Measurements from ENCODE around the gene CEP44.
A peak's percentile ranks its signal among the peaks of the same experiment; 100 is the strongest.

Gene CEP44

DNA sequence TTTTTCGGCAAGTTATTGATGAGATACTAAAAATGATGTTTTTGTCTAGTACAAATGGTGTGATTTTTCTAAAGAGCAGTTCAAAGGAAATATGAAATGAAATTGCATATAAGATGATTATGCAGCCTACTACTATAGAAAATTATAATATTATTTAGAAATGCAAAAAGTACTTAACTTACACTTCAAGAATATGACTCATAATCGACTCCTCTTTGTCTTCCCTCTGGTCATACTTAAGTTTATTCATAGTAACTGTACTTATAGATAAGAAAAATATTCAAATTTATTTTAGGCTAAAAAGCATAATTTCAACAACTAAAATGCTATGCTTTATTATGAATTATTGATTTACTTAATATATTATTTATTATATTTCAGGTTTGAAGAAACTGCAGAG lies 33.2 kb downstream of the CEP44 start:
- no peak overlapping the region for H3K4me3 ChIP-seq (ENCODE audit: severe bottlenecking)
- H3K9me3 ChIP-seq (ENCODE audit: severe bottlenecking) = no peaks in the 10 kb centered on the region
- ATAC-seq (ENCODE audit: low read depth) = no peak
- peaks cover 22% of the 10 kb centered on the region for H3K4me1 ChIP-seq (ENCODE audit: insufficient read depth, poor library complexity, severe bottlenecking)
- no peak for DNase-seq (ENCODE audit: low spot score)
- H3K27me3 ChIP-seq (ENCODE audit: insufficient read depth, poor library complexity, severe bottlenecking) = no peaks in the 10 kb centered on the region
- H3K27ac ChIP-seq (ENCODE audit: poor library complexity, severe bottlenecking) = peak overlapping the region; percentile 9
- peaks cover 33% of the 10 kb centered on the region for H3K36me3 ChIP-seq (ENCODE audit: low read depth)
- TF ChIP-seq, protein P1, sequence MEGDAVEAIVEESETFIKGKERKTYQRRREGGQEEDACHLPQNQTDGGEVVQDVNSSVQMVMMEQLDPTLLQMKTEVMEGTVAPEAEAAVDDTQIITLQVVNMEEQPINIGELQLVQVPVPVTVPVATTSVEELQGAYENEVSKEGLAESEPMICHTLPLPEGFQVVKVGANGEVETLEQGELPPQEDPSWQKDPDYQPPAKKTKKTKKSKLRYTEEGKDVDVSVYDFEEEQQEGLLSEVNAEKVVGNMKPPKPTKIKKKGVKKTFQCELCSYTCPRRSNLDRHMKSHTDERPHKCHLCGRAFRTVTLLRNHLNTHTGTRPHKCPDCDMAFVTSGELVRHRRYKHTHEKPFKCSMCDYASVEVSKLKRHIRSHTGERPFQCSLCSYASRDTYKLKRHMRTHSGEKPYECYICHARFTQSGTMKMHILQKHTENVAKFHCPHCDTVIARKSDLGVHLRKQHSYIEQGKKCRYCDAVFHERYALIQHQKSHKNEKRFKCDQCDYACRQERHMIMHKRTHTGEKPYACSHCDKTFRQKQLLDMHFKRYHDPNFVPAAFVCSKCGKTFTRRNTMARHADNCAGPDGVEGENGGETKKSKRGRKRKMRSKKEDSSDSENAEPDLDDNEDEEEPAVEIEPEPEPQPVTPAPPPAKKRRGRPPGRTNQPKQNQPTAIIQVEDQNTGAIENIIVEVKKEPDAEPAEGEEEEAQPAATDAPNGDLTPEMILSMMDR (IDR thresholded peaks at IDR 0.05; ENCODE audit: poor library complexity, severe bottlenecking) = no peak

DNA sequence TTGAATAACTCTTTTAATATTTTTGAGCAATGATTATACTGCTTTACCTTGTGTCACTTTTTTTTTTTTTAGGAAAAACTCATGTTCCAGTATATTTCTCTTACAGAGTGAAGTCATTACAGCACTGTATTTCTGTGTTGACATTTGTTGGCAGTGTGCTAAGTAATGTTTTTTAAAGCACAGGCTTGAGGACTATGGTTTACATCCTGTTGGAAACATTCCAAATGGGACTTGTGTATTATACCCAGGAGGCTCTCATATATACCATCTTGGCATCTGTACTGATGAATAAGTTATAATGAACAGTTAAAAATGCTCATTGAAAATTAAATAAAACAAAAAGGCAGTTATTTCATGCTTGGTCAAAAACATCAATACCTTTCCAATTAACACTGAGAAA lies 33.8 kb downstream of the CEP44 start:
- no peak overlapping the region for H3K27ac ChIP-seq (ENCODE audit: poor library complexity, severe bottlenecking)
- H3K9me3 ChIP-seq (ENCODE audit: severe bottlenecking) = no peaks in the 10 kb centered on the region
- H3K27me3 ChIP-seq (ENCODE audit: insufficient read depth, poor library complexity, severe bottlenecking) = no peaks in the 10 kb centered on the region
- TF ChIP-seq, protein P1 (IDR thresholded peaks at IDR 0.05; ENCODE audit: poor library complexity, severe bottlenecking) = no peak
- H3K36me3 ChIP-seq (ENCODE audit: low read depth) = peaks cover 27% of the 10 kb centered on the region
- ATAC-seq (ENCODE audit: low read depth) (no peak), DNase-seq (ENCODE audit: low spot score) (no peak)
- H3K4me3 ChIP-seq (ENCODE audit: severe bottlenecking) = no peak overlapping the region
- peaks cover 22% of the 10 kb centered on the region for H3K4me1 ChIP-seq (ENCODE audit: insufficient read depth, poor library complexity, severe bottlenecking)

DNA sequence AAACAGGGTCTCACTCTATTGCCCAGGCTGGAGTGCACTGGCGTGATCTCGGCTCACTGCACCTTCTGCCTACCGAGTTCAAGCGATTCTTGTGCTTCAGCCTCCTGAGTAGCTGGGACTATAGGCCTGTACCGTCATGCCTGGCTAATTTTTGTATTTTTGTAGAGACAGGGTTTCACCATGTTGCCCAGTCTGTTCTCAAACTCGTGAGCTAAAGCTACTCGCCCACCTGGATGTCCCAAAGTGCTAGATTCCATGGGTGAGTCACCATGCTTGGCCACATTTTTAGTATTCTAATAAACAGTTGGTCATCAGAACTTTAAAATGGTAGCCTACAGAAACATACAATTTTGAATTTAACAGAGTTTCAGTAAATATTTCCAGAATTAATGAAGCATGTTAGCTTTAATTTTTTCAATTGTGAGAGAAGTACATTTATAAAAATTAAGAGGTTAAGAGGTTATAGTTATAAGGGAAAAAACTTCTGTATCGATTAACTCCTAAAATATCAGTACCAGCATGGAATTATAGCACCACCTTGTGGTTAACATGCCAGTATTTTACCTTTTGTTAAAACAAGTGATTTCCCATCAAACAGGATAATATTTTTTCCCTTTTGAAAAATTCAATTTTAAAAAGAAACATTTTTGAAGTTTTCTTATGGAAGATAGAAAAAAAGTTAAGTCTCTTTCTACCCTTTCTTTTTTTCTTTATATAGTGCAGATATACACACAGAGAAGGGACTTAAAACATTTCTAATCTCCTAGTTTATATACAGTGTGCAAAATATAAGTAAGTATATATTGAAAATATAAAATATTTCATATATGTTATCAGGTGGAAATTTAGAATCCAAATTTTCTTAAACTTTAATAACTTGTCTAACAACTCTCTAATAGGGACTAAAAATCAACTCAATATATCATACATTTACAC lies 35.4 kb downstream of the CEP44 start:
- ATAC-seq (ENCODE audit: low read depth) (no peak), DNase-seq (ENCODE audit: low spot score) (no peak)
- TF ChIP-seq, protein P1 (IDR thresholded peaks at IDR 0.05; ENCODE audit: poor library complexity, severe bottlenecking) = peak; percentile 94
- H3K4me3 ChIP-seq (ENCODE audit: severe bottlenecking) = no peak overlapping the region
- H3K36me3 ChIP-seq (ENCODE audit: low read depth) = peaks cover 27% of the 10 kb centered on the region
- H3K27ac ChIP-seq (ENCODE audit: poor library complexity, severe bottlenecking) = no peak overlapping the region
- peaks cover 22% of the 10 kb centered on the region for H3K4me1 ChIP-seq (ENCODE audit: insufficient read depth, poor library complexity, severe bottlenecking)
- H3K27me3 ChIP-seq (ENCODE audit: insufficient read depth, poor library complexity, severe bottlenecking) = no peaks in the 10 kb centered on the region
- H3K9me3 ChIP-seq (ENCODE audit: severe bottlenecking) = no peaks in the 10 kb centered on the region

DNA sequence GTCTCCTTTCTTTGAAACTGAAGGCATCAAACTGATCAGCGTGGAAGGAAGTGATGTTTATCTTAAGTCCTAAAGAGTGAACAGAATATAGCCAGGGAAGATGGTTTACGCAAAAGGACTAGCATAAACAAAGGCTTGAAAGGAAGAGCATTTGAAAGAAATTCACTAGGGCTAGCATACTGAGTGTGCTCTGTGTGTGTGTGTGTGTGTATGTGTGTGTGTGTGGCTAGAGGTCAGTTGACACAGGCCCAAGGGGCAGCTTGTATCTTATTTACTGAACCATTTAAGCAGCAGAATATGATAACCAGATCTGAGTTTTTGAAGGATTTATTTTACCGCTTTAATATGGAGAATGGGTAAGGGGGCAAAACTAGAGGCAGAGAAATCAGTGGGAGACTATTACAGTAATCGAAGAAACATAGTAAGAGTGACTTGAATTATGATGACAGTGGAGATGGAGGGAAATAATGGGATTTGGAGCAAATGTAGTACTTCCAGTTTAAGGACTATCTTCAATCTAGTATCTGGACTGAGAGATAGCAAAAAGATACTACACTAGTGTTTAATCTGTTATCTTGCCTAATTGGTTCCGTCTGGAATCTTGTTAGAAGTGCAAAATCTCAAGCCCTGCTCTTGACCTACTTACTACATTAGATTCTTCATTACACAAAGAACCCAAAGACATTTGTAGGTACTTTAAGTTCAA lies 36.9 kb downstream of the CEP44 start:
- no peak for ATAC-seq (ENCODE audit: low read depth)
- TF ChIP-seq, protein P1 (IDR thresholded peaks at IDR 0.05; ENCODE audit: poor library complexity, severe bottlenecking) = no peak
- no peak overlapping the region for H3K4me3 ChIP-seq (ENCODE audit: severe bottlenecking)

More for the DNA sequence above, 36.9 kb downstream of the CEP44 start:
- Histone ChIP-seq H3K9me3 (ENCODE audit: severe bottlenecking) (no peaks in the 10 kb centered on the region), H3K27me3 (ENCODE audit: insufficient read depth, poor library complexity, severe bottlenecking) (no peaks in the 10 kb centered on the region), H3K36me3 (ENCODE audit: low read depth) (peaks cover 27% of the 10 kb centered on the region), H3K4me1 (ENCODE audit: insufficient read depth, poor library complexity, severe bottlenecking) (peaks cover 20% of the 10 kb centered on the region), H3K27ac (ENCODE audit: poor library complexity, severe bottlenecking) (no peak overlapping the region)
- DNase-seq (ENCODE audit: low spot score) = no peak

Measured in RWPE2 (cell line).